GM23338 (cell line): ENCODE data around the gene ZYX.

Experiments
- CREB1 ChIP-seq: fragments of 250-450 bp; sonication (Bioruptor Pico); IDR thresholded peaks from 2 replicates; pipeline ENCODE4 v1.5.0; 2020; ENCODE audit warnings: low read depth, mild to moderate bottlenecking, moderate library complexity
- CTCF ChIP-seq, 2 experiments: fragments of 200-600 bp in 1 of 2; sonication (generic) in 1 of 2; conservative IDR thresholded peaks; 2 replicates each; pipeline versions ENCODE4 v1.5.1 to v1.6.1; 2016 to 2017; ENCODE audit warnings: antibody characterized with exemption in 2 of 2, low read depth in 2 of 2, mild to moderate bottlenecking in 2 of 2, moderate library complexity in 1 of 2
- EZH2 ChIP-seq: fragments of 200-600 bp; sonication (generic); IDR thresholded peaks from one replicate; pipeline ENCODE4 v1.8.0; 2017; ENCODE audit warnings: antibody characterized with exemption, mild to moderate bottlenecking, low read depth; ENCODE audit not compliant: unreplicated experiment
- EZH2phosphoT487 ChIP-seq: fragments of 200-600 bp; sonication (generic); IDR thresholded peaks from one replicate; pipeline ENCODE4 v1.8.1; 2018; ENCODE audit warnings: antibody characterized with exemption; ENCODE audit not compliant: unreplicated experiment
- JUNB ChIP-seq: IDR thresholded peaks from one replicate; pipeline ENCODE4 v1.6.1; 2016; ENCODE audit warnings: antibody characterized with exemption; ENCODE audit not compliant: unreplicated experiment
- NANOG ChIP-seq: IDR thresholded peaks from 2 replicates; pipeline ENCODE4 v1.6.1; 2016; ENCODE audit warnings: antibody characterized with exemption, borderline replicate concordance
- POLR2AphosphoS5 ChIP-seq: IDR thresholded peaks from 2 replicates; pipeline ENCODE4 v1.6.1; 2016; ENCODE audit warnings: antibody characterized with exemption, low read depth
- ZNF331 ChIP-seq: fragments of 250-450 bp; sonication (Bioruptor Pico); IDR thresholded peaks from 2 replicates; pipeline ENCODE4 v1.5.0; 2020; ENCODE audit warnings: low read depth, mild to moderate bottlenecking, moderate library complexity
- TF ChIP-seq, protein P1 (sequence below): fragments of 250-450 bp; sonication (Bioruptor Pico); IDR thresholded peaks from 2 replicates; pipeline ENCODE4 v1.5.0; 2020; ENCODE audit warnings: mild to moderate bottlenecking, moderate library complexity
- TF ChIP-seq, protein P2 (sequence below): IDR thresholded peaks from one replicate; pipeline ENCODE4 v1.6.1; 2018; ENCODE audit warnings: antibody characterized with exemption; ENCODE audit not compliant: unreplicated experiment

- TF ChIP-seq CTCF (conservative IDR thresholded peaks at IDR 0.05; ENCODE audit: low read depth in 2 of 2) = no peak
- no peak for TF ChIP-seq POLR2AphosphoS5
- TF ChIP-seq EZH2 = no peak
- no peak for TF ChIP-seq CREB1 (CRISPR knock-in tag)
- no peak for TF ChIP-seq ZNF331 (CRISPR knock-in tag)
- TF ChIP-seq NANOG = no peak
- TF ChIP-seq, protein P1, sequence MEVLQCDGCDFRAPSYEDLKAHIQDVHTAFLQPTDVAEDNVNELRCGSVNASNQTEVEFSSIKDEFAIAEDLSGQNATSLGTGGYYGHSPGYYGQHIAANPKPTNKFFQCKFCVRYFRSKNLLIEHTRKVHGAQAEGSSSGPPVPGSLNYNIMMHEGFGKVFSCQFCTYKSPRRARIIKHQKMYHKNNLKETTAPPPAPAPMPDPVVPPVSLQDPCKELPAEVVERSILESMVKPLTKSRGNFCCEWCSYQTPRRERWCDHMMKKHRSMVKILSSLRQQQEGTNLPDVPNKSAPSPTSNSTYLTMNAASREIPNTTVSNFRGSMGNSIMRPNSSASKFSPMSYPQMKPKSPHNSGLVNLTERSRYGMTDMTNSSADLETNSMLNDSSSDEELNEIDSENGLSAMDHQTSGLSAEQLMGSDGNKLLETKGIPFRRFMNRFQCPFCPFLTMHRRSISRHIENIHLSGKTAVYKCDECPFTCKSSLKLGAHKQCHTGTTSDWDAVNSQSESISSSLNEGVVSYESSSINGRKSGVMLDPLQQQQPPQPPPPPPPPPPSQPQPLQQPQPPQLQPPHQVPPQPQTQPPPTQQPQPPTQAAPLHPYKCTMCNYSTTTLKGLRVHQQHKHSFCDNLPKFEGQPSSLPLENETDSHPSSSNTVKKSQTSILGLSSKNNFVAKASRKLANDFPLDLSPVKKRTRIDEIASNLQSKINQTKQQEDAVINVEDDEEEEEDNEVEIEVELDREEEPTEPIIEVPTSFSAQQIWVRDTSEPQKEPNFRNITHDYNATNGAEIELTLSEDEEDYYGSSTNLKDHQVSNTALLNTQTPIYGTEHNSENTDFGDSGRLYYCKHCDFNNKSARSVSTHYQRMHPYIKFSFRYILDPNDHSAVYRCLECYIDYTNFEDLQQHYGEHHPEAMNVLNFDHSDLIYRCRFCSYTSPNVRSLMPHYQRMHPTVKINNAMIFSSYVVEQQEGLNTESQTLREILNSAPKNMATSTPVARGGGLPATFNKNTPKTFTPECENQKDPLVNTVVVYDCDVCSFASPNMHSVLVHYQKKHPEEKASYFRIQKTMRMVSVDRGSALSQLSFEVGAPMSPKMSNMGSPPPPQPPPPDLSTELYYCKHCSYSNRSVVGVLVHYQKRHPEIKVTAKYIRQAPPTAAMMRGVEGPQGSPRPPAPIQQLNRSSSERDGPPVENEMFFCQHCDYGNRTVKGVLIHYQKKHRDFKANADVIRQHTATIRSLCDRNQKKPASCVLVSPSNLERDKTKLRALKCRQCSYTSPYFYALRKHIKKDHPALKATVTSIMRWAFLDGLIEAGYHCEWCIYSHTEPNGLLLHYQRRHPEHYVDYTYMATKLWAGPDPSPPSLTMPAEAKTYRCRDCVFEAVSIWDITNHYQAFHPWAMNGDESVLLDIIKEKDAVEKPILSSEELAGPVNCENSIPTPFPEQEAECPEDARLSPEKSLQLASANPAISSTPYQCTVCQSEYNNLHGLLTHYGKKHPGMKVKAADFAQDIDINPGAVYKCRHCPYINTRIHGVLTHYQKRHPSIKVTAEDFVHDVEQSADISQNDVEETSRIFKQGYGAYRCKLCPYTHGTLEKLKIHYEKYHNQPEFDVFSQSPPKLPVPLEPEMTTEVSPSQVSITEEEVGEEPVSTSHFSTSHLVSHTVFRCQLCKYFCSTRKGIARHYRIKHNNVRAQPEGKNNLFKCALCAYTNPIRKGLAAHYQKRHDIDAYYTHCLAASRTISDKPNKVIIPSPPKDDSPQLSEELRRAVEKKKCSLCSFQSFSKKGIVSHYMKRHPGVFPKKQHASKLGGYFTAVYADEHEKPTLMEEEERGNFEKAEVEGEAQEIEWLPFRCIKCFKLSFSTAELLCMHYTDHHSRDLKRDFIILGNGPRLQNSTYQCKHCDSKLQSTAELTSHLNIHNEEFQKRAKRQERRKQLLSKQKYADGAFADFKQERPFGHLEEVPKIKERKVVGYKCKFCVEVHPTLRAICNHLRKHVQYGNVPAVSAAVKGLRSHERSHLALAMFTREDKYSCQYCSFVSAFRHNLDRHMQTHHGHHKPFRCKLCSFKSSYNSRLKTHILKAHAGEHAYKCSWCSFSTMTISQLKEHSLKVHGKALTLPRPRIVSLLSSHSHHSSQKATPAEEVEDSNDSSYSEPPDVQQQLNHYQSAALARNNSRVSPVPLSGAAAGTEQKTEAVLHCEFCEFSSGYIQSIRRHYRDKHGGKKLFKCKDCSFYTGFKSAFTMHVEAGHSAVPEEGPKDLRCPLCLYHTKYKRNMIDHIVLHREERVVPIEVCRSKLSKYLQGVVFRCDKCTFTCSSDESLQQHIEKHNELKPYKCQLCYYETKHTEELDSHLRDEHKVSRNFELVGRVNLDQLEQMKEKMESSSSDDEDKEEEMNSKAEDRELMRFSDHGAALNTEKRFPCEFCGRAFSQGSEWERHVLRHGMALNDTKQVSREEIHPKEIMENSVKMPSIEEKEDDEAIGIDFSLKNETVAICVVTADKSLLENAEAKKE = no peak
- TF ChIP-seq, protein P2, sequence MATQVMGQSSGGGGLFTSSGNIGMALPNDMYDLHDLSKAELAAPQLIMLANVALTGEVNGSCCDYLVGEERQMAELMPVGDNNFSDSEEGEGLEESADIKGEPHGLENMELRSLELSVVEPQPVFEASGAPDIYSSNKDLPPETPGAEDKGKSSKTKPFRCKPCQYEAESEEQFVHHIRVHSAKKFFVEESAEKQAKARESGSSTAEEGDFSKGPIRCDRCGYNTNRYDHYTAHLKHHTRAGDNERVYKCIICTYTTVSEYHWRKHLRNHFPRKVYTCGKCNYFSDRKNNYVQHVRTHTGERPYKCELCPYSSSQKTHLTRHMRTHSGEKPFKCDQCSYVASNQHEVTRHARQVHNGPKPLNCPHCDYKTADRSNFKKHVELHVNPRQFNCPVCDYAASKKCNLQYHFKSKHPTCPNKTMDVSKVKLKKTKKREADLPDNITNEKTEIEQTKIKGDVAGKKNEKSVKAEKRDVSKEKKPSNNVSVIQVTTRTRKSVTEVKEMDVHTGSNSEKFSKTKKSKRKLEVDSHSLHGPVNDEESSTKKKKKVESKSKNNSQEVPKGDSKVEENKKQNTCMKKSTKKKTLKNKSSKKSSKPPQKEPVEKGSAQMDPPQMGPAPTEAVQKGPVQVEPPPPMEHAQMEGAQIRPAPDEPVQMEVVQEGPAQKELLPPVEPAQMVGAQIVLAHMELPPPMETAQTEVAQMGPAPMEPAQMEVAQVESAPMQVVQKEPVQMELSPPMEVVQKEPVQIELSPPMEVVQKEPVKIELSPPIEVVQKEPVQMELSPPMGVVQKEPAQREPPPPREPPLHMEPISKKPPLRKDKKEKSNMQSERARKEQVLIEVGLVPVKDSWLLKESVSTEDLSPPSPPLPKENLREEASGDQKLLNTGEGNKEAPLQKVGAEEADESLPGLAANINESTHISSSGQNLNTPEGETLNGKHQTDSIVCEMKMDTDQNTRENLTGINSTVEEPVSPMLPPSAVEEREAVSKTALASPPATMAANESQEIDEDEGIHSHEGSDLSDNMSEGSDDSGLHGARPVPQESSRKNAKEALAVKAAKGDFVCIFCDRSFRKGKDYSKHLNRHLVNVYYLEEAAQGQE = no peak
- no peak for TF ChIP-seq EZH2phosphoT487
- no peak for TF ChIP-seq JUNB
Measured at GRCh38 chr7:143415742-143416397, 34.7 kb downstream of the ZYX start.
